DOHH2 (cell line): ENCODE results near the gene MTHFD2L.

Source experiments
- H3F3A ChIP-seq: fragments of 200-600 bp; sonication (generic), shearing (Covaris generic); 2 replicates; pipeline ENCODE4 v1.6.0; 2016; ENCODE audit warnings: antibody characterized with exemption, mild to moderate bottlenecking; ENCODE audit not compliant: control insufficient read depth, insufficient read depth
- H3K27ac ChIP-seq: fragments of 200-600 bp; sonication (generic); 2 replicates; pipeline ENCODE4 v1.5.1; 2014; ENCODE audit warnings: low read depth, mild to moderate bottlenecking, low read length, moderate library complexity
- H3K27me3 ChIP-seq: fragments of 200-600 bp; sonication (generic); 2 replicates; pipeline ENCODE4 v1.6.1; 2014; ENCODE audit warnings: mild to moderate bottlenecking, low read length, mixed read lengths; ENCODE audit not compliant: control insufficient read depth
- H3K36me3 ChIP-seq: fragments of 200-600 bp; sonication (generic); 2 replicates; pipeline ENCODE4 v1.6.1; 2014; ENCODE audit warnings: mild to moderate bottlenecking, low read length, moderate library complexity, mixed read lengths; ENCODE audit not compliant: control insufficient read depth
- H3K4me1 ChIP-seq: fragments of 200-600 bp; sonication (generic); 2 replicates; pipeline ENCODE4 v1.6.1; 2014; ENCODE audit warnings: mild to moderate bottlenecking, low read length, mixed read lengths; ENCODE audit not compliant: control insufficient read depth
- H3K4me2 ChIP-seq: fragments of 200-600 bp; sonication (generic); 2 replicates; pipeline ENCODE4 v1.6.0; 2014; ENCODE audit warnings: mild to moderate bottlenecking, low read length, moderate library complexity
- H3K4me3 ChIP-seq: fragments of 200-600 bp; sonication (generic); 2 replicates; pipeline ENCODE4 v1.5.1; 2014; ENCODE audit warnings: mild to moderate bottlenecking, low read length, mixed read lengths
- H3K79me2 ChIP-seq: fragments of 200-600 bp; sonication (generic); 2 replicates; pipeline ENCODE4 v1.6.1; 2014; ENCODE audit warnings: mild to moderate bottlenecking, low read length, mixed read lengths; ENCODE audit not compliant: control insufficient read depth
- H3K9me2 ChIP-seq: fragments of 200-600 bp; sonication (generic); replicated peaks from 2 replicates; pipeline ENCODE4 v1.6.1; 2014; ENCODE audit warnings: mild to moderate bottlenecking, low read length, mixed read lengths; ENCODE audit not compliant: control insufficient read depth
- H3K9me3 ChIP-seq: fragments of 200-600 bp; sonication (generic); 2 replicates; pipeline ENCODE4 v1.6.1; 2014; ENCODE audit warnings: antibody characterized with exemption, low read length, mixed read lengths; ENCODE audit not compliant: control insufficient read depth, insufficient read depth
- H4K20me1 ChIP-seq: fragments of 200-600 bp; sonication (generic); 2 replicates; pipeline ENCODE4 v1.6.0; 2014; ENCODE audit warnings: low read depth, mild to moderate bottlenecking, antibody characterized with exemption, low read length, moderate library complexity; ENCODE audit not compliant: control insufficient read depth, insufficient read depth
- EZH2phosphoT487 ChIP-seq: fragments of 200-600 bp; sonication (generic); IDR thresholded peaks from 2 replicates; pipeline ENCODE4 v1.6.1; 2017; ENCODE audit warnings: borderline replicate concordance, mild to moderate bottlenecking, antibody characterized with exemption, low read length, moderate library complexity, mixed read lengths
- TF ChIP-seq, protein P1 (sequence below): fragments of 200-600 bp; sonication (generic); IDR thresholded peaks from one replicate; pipeline ENCODE4 v1.5.1; 2014; ENCODE audit warnings: antibody characterized with exemption, mild to moderate bottlenecking, low read depth, low read length; ENCODE audit not compliant: poor library complexity, severe bottlenecking

The MTHFD2L gene

DNA sequence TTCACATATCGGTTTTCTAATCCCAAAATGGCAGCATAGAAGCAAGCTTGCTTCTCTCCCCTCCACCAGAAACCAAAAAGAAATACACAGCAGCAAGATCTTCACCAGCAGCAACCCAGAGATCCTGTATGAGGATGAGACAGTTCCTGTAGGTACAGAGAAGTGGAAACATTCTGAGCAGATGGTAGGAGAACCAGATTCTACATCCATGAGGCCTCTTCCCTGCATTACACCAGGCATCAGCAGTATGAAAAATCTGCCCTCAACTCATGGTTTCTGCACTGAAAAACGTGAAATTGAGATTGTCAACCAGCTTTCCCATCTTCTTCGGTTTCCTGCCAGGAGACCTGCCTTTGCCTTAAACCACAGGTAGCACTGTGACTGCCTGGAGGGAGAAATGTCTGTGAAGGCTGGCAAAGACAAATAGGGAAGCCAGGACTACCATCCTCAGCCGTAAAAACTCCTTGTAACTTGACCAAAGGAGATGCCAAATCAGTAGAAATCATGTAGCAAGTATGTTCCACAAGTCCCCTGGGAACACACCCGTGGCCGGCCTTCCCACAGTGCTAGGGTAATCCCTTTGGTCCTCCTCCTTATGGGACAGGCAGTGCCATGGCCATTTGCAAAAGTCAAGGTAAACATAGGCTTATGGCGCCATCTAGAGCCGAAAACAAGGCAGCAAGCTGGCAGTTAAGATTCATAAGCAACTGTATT is 24.0 kb upstream of the MTHFD2L start:
- Histone ChIP-seq H3K9me2 (no peaks in the 10 kb centered on the region), H3K9me3 (no peaks in the 10 kb centered on the region; the same call in 1 of the 2 replicates), H3K27me3 (no peaks in the 10 kb centered on the region), H3F3A (no peaks in the 10 kb centered on the region), H3K4me1 (no peaks in the 10 kb centered on the region), H3K27ac (no peak overlapping the region), H3K79me2 (no peaks in the 10 kb centered on the region), H3K4me2 (no peak overlapping the region), H3K4me3 (no peak overlapping the region), H3K36me3 (no peaks in the 10 kb centered on the region), H4K20me1 (no peaks in the 10 kb centered on the region)
- TF ChIP-seq, protein P1, sequence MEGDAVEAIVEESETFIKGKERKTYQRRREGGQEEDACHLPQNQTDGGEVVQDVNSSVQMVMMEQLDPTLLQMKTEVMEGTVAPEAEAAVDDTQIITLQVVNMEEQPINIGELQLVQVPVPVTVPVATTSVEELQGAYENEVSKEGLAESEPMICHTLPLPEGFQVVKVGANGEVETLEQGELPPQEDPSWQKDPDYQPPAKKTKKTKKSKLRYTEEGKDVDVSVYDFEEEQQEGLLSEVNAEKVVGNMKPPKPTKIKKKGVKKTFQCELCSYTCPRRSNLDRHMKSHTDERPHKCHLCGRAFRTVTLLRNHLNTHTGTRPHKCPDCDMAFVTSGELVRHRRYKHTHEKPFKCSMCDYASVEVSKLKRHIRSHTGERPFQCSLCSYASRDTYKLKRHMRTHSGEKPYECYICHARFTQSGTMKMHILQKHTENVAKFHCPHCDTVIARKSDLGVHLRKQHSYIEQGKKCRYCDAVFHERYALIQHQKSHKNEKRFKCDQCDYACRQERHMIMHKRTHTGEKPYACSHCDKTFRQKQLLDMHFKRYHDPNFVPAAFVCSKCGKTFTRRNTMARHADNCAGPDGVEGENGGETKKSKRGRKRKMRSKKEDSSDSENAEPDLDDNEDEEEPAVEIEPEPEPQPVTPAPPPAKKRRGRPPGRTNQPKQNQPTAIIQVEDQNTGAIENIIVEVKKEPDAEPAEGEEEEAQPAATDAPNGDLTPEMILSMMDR = peak; percentile 86
- no peak for TF ChIP-seq EZH2phosphoT487

DNA sequence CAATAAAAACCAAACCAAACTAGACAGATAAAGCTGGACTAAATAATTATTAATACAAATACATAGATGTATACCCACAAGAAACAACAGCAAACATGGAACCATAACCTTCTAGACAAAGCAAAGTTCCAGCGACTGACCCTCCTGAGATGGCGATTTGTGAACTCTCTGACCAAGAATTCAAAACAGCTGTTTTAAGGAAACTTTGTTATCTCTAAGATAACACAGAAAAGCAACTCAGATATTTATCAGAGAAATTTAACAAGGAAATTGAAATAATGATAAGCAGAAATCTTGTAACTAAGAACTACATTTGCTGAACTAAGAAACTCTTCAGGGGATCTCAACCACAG is 23.4 kb upstream of the MTHFD2L start:
- Histone ChIP-seq H3K79me2 (no peaks in the 10 kb centered on the region), H3K4me1 (no peaks in the 10 kb centered on the region), H3F3A (no peaks in the 10 kb centered on the region), H3K4me3 (no peak overlapping the region), H3K36me3 (no peaks in the 10 kb centered on the region), H3K27ac (no peak overlapping the region), H3K9me2 (no peaks in the 10 kb centered on the region), H3K27me3 (no peaks in the 10 kb centered on the region), H4K20me1 (no peaks in the 10 kb centered on the region), H3K4me2 (no peak overlapping the region), H3K9me3 (no peaks in the 10 kb centered on the region; the same call in 1 of the 2 replicates)
- TF ChIP-seq, protein P1 = no peak
- no peak for TF ChIP-seq EZH2phosphoT487

DNA sequence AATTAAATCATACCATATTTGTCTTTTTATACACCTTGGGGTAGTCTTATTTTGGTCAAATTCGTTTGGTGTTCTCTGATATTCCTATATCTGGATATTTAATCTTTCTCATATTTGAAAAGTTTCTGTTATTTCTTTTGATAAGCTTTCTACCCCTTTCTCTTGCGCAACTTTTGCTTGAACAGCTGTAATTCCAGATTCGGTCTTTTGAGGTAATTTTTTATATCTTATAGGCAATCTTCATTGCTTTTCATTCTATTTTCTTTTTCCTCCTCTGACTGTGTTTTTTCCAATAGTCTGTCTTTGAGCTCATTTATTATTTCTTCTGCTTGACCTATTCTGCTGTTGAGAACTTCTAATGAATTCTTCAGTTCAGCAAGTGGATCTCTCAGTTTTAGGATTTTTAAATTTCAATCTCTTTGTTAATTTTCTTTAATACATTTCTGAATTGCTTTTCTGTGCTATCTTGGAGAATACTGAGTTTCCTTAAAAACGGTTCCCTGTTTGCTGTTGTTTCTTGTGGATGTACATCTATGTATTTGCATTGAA is 11.3 kb upstream of the MTHFD2L start:
- Histone ChIP-seq H3K79me2 (no peaks in the 10 kb centered on the region), H3K9me3 (no peaks in the 10 kb centered on the region; the same call in 1 of the 2 replicates), H3K4me2 (no peak overlapping the region), H3F3A (no peaks in the 10 kb centered on the region), H3K36me3 (no peaks in the 10 kb centered on the region), H3K27ac (no peak overlapping the region), H3K27me3 (0 out of 2 replicates have a peak, but pooled peaks cover 8% of the 10 kb centered on the region), H4K20me1 (no peaks in the 10 kb centered on the region), H3K4me1 (no peaks in the 10 kb centered on the region), H3K9me2 (no peaks in the 10 kb centered on the region), H3K4me3 (no peak overlapping the region)
- no peak for TF ChIP-seq EZH2phosphoT487
- TF ChIP-seq, protein P1 = no peak
